Measurements from ENCODE around the gene DRG2.

DNA sequence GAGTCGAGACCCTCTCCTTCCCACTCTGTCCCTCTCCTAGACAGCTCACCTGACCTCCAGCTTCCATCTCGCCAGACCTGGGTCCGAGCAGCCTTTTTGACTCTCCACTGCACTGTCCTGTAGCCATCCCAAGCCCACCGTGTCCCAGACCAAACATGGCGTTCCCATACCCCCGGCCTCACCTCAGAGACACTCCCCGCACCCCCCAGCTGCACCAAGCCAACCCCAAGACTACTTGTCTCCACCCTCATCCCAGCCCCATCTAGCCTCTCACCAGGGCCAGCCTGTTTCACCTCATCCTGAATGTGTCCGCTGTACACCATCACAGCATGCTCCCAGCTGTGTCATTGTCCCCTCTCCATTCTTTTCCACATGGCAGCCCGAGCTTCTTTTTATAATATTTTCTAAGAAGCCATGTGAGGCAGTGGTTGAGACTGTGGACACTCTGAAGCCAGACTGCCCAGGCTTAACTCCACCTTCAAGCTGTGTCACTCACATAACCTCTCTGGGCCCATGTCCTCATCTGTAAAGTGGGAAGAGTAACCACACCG, 22.3 kb downstream of the DRG2 start:
- TF ChIP-seq, protein P1, sequence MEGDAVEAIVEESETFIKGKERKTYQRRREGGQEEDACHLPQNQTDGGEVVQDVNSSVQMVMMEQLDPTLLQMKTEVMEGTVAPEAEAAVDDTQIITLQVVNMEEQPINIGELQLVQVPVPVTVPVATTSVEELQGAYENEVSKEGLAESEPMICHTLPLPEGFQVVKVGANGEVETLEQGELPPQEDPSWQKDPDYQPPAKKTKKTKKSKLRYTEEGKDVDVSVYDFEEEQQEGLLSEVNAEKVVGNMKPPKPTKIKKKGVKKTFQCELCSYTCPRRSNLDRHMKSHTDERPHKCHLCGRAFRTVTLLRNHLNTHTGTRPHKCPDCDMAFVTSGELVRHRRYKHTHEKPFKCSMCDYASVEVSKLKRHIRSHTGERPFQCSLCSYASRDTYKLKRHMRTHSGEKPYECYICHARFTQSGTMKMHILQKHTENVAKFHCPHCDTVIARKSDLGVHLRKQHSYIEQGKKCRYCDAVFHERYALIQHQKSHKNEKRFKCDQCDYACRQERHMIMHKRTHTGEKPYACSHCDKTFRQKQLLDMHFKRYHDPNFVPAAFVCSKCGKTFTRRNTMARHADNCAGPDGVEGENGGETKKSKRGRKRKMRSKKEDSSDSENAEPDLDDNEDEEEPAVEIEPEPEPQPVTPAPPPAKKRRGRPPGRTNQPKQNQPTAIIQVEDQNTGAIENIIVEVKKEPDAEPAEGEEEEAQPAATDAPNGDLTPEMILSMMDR (IDR thresholded peaks at IDR 0.05): no peak
- no peak for TF ChIP-seq RAD21 (IDR thresholded peaks at IDR 0.05; ENCODE audit: low read length)
- no peak for TF ChIP-seq EP300 (IDR thresholded peaks at IDR 0.05; ENCODE audit: borderline replicate concordance in 1 of 2, low read depth in 1 of 2, low read length in 1 of 2)
